Smooth muscle cell of the coronary artery (primary cell): ENCODE measurements around the gene WASHC2C. TPM values are rescaled to one million over a fixed set of nuclear protein-coding genes. Genes with fewer than 3 reads are reported as not detected.

Experiments used
- total RNA-seq: library from RNA; depleted of rRNA; stranded (reverse); fragments of >200 nt; gene quantifications from 2 replicates; pipeline ENCODE4 v1.2.3, GENCODE V29; 2014; ENCODE audit warnings: low replicate concordance

The WASHC2C gene
- total RNA-seq = 35.6 and 137 TPM in 2 replicates

DNA sequence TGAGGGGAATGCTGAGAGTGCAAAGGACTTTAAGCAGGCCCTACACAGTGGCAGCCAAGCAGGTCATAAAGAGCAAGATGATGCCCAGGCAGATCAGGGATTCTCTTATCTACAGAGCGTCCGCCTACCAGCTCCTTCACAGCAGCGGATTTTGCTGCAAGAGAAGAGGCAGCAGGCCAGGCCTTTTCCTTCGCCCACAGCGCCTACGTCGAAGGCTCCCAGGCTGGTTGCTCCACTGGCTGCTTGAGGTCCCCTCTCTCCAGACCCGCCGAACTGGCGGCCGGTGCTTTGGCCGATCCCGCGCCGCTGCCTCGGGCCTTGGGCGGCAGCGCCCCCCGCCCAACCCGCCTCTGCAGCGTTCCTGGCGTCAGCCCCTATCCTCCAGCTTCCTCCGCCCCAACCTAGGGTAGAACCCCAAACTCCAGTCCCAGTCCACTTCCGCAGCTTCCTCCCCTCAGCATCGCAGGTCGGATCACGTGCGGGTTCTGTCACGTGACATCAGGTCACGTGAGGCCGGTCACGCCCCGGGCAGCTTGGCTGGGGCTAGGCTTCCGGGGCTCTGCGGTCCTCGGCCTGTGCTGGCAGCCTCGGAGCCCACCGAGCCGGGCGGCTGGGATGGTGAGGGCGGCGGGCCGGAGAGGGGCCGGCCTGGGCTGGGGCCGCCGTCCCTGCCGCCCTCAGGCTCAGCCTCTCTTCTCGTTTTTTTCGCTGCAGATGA is at the start of gene WASHC2C:
WASHC2C (plus strand) TSS at position 564 of the 718 bp plus-strand sequence; CDS start at position 616, 52 bp downstream.

Other genes starting within 250 kb of the WASHC2C start
- gene ZFAND4, start 54.5 kb upstream of the WASHC2C start, total RNA-seq = 4.0 and 4.4 TPM in 2 replicates
- gene AGAP4, start 120.2 kb downstream of the WASHC2C start, total RNA-seq = 2.0 and 2.5 TPM in 2 replicates
- gene TIMM23, start 245.2 kb downstream of the WASHC2C start, total RNA-seq = 47.7 and 89.3 TPM in 2 replicates